ENCODE measurements around the gene NBPF11.
"Not testable (repeated sequence)": the region's sequence is repeated elsewhere in the genome, so short reads cannot be mapped to it uniquely, and the experiment has no call there.

Gene NBPF11, protein sequence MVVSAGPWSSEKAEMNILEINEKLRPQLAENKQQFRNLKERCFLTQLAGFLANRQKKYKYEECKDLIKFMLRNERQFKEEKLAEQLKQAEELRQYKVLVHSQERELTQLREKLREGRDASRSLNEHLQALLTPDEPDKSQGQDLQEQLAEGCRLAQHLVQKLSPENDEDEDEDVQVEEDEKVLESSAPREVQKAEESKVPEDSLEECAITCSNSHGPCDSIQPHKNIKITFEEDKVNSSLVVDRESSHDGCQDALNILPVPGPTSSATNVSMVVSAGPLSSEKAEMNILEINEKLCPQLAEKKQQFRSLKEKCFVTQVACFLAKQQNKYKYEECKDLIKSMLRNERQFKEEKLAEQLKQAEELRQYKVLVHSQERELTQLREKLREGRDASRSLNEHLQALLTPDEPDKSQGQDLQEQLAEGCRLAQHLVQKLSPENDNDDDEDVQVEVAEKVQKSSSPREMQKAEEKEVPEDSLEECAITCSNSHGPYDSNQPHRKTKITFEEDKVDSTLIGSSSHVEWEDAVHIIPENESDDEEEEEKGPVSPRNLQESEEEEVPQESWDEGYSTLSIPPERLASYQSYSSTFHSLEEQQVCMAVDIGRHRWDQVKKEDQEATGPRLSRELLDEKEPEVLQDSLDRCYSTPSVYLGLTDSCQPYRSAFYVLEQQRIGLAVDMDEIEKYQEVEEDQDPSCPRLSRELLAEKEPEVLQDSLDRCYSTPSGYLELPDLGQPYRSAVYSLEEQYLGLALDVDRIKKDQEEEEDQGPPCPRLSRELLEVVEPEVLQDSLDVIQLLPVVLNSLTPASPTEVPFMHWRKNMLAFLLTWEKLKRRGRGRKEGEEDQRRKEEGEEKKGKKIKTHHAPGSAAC

GRCh38 chr1:148151911-148152656 lies at the start of gene NBPF11:
TSS of gene NBPF11 (minus strand) at chr1:148152281. CDS start at chr1:148127003, 25,278 bp downstream.
- not testable (repeated sequence) for H3K9me3 Mint-ChIP-seq; H3K4me1 Mint-ChIP-seq (ENCODE audit: low read depth); H3K36me3 Mint-ChIP-seq (ENCODE audit: low read depth)
- Mint-ChIP-seq H3K27me3 (ENCODE audit: low read depth) (peaks cover 11% of the 10 kb centered on the region), H3K27ac (peak within 1 kb of the TSS; percentile 89), H3K4me3 (peak within 1 kb of the TSS; percentile 93)

GRCh38 chr1:148197396-148197795 lies 45.3 kb upstream of the NBPF11 start:
- not testable (repeated sequence) for H3K27ac Mint-ChIP-seq; H3K36me3 Mint-ChIP-seq (ENCODE audit: low read depth); H3K9me3 Mint-ChIP-seq; H3K4me3 Mint-ChIP-seq; H3K4me1 Mint-ChIP-seq (ENCODE audit: low read depth); H3K27me3 Mint-ChIP-seq (ENCODE audit: low read depth)

DNA sequence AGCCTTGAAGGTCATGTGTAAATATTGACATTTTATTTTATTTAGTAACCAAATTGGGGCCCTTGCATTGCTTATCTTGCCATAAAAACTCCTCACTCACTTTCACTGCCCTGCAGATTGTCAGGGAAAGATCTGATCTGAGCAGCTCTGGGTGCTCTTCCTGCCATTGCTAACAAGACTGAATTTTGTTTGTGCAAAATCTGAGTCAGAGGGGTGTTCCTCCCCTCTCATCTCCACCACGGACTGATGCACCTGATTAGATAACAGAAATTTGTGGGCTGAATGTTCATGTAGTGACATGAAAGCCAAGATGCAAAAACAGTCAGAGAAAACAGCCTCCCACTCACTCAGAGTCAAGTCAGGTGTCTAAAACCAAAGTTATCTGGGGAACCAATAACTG lies 44.9 kb upstream of the NBPF11 start:
- not testable (repeated sequence) for H3K4me3 Mint-ChIP-seq; H3K36me3 Mint-ChIP-seq (ENCODE audit: low read depth); H3K27me3 Mint-ChIP-seq (ENCODE audit: low read depth); H3K27ac Mint-ChIP-seq; H3K4me1 Mint-ChIP-seq (ENCODE audit: low read depth); H3K9me3 Mint-ChIP-seq

GRCh38 chr1:148195115-148195514 lies 43.0 kb upstream of the NBPF11 start:
- H3K9me3 Mint-ChIP-seq; H3K27me3 Mint-ChIP-seq (ENCODE audit: low read depth); H3K4me3 Mint-ChIP-seq; H3K27ac Mint-ChIP-seq; H3K36me3 Mint-ChIP-seq (ENCODE audit: low read depth); H3K4me1 Mint-ChIP-seq (ENCODE audit: low read depth): not testable (repeated sequence)

DNA sequence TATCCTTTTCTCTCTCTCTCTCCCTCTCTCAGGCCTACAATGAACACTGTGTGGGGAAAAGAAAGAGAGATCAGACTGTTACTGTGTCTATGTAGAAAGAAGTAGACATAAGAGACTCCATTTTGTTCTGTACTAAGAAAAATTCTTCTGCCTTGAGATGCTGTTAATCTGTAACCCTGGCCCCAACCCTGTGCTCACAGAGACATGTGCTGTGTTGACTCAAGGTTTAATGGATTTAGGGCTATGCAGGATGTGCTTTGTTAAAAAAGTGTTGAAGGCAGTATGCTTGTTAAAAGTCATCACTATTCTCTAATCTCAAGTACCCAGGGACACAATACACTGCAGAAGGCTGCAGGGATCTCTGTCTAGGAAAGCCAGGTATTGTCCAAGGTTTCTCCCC lies 36.7 kb upstream of the NBPF11 start:
- H3K27me3 Mint-ChIP-seq (ENCODE audit: low read depth); H3K27ac Mint-ChIP-seq; H3K4me1 Mint-ChIP-seq (ENCODE audit: low read depth): not testable (repeated sequence)

DNA sequence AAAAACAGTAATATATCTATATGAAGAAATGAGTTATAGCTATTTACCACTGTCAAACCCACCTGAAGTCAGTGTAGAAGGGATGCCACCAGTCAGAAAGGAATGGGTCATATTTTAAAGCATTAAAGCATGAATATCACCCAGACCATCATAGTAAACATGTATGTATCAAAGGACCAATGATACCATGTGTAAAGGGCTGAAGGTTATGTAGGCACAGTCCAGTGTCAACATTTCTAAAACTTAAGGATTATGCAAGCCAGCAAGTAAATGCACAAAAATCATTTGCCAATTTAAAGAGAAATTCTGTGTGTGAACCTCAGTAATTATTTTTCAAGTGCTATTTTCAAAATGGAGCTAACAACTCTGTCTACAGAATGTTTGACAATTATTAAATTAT lies 26.6 kb upstream of the NBPF11 start:
- not testable (repeated sequence) for H3K27me3 Mint-ChIP-seq (ENCODE audit: low read depth)

More for the DNA sequence above, 36.7 kb upstream of the NBPF11 start:
- H3K4me3 Mint-ChIP-seq; H3K36me3 Mint-ChIP-seq (ENCODE audit: low read depth); H3K9me3 Mint-ChIP-seq: not testable (repeated sequence)

DNA sequence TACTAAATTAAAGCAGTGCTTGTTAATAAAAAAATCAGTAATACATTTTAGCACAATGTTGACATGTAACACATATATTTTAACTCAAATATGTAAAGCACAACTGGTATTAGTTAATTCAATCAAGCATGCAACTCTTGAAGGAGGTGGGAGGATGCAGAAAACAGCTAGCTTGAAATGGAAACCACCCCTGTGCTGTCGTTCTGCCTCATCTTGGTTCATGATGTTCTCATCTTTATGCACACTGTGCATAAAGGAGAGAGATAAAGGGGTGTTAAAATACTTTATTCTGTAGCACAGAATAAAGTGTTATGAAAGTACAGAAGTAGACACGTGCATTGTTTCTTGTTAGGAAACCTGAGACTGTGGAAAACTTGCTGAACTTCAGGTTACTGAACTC lies 23.3 kb upstream of the NBPF11 start:
- not testable (repeated sequence) for H3K27ac Mint-ChIP-seq; H3K27me3 Mint-ChIP-seq (ENCODE audit: low read depth); H3K4me3 Mint-ChIP-seq; H3K36me3 Mint-ChIP-seq (ENCODE audit: low read depth); H3K4me1 Mint-ChIP-seq (ENCODE audit: low read depth); H3K9me3 Mint-ChIP-seq

More for the DNA sequence above, 26.6 kb upstream of the NBPF11 start:
- H3K4me1 Mint-ChIP-seq (ENCODE audit: low read depth); H3K4me3 Mint-ChIP-seq; H3K9me3 Mint-ChIP-seq; H3K36me3 Mint-ChIP-seq (ENCODE audit: low read depth); H3K27ac Mint-ChIP-seq: not testable (repeated sequence)

DNA sequence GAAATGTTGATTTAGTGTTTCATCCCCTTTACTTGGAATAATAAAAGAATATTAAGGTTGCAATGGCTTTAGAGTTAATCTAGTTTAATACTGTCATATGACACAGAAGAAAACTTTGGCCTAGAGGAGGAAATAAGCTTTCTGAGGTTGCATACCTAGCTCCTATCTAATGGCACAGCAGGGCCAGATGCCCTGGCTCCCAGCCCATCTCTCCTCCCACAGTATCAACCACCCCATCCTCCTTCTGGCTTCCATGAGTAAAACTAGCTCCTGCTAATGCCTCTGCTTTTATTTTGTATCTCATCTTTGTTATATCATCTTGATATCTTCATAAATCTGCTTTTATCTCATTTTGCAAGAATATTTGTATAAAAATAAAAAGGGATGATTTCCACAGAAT lies 19.9 kb upstream of the NBPF11 start:
- not testable (repeated sequence) for H3K36me3 Mint-ChIP-seq (ENCODE audit: low read depth); H3K4me3 Mint-ChIP-seq; H3K4me1 Mint-ChIP-seq (ENCODE audit: low read depth); H3K27ac Mint-ChIP-seq; H3K9me3 Mint-ChIP-seq; H3K27me3 Mint-ChIP-seq (ENCODE audit: low read depth)

- Mint-ChIP-seq H3K4me1 (ENCODE audit: low read depth) (no peaks in the 10 kb centered on the region), H3K27me3 (ENCODE audit: low read depth) (peaks cover 18% of the 10 kb centered on the region), H3K27ac (no peak overlapping the region), H3K4me3 (no peak overlapping the region), H3K36me3 (ENCODE audit: low read depth) (no peaks in the 10 kb centered on the region), H3K9me3 (no peaks in the 10 kb centered on the region)
Observed at GRCh38 chr1:148166558-148167492, 14.7 kb upstream of the NBPF11 start.

GRCh38 chr1:148162363-148162762 lies 10.3 kb upstream of the NBPF11 start:
- H3K36me3 Mint-ChIP-seq (ENCODE audit: low read depth): no peaks in the 10 kb centered on the region
- no peak overlapping the region for H3K4me3 Mint-ChIP-seq
- H3K27ac Mint-ChIP-seq: no peak overlapping the region
- H3K27me3 Mint-ChIP-seq (ENCODE audit: low read depth): peaks cover 30% of the 10 kb centered on the region
- peaks cover 5% of the 10 kb centered on the region for H3K4me1 Mint-ChIP-seq (ENCODE audit: low read depth)
- H3K9me3 Mint-ChIP-seq: no peaks in the 10 kb centered on the region

DNA sequence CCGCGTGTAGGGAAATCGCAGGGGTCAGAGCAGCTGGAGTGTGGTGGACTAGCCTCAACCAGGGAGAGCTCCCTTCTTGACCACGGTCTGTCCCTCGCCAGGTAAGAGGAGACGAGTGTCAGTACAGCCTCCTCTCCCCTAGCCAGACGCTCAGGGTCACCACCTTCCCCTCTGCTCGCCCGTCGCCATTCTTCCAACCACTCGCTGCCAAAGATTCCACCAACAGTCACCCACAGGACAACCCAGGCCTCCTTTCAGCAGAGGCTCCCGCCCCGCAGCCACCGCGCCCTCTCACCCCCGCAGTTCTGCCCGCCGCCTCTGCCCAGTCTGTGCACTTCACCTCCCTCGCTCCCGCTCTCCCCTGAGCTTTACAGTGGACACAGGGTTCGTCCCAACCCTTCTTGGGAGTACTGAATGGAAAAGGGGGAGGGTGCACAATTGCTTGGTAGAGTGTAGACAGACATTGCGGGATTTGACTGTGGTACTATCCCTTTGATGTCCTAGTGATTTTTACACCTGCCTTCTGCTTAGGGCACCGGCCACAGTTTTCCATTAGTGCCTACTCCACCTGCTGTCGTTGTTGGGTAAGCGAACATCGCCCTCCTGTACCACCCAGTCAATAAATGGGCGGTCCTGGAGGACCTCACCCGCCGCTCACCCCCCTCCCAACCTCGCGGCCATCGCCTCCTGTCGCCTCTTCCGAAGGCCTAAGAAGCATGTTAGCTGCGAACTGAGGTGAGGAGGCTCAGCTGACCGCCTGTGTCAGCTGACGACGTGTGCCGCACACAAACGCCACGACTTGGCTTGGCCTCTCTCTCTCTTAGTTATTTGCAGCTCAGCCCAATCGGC lies 9.2 kb upstream of the NBPF11 start:
- peaks cover 5% of the 10 kb centered on the region for H3K4me1 Mint-ChIP-seq (ENCODE audit: low read depth)
- H3K9me3 Mint-ChIP-seq: no peaks in the 10 kb centered on the region
- H3K27me3 Mint-ChIP-seq (ENCODE audit: low read depth): peaks cover 25% of the 10 kb centered on the region
- H3K4me3 Mint-ChIP-seq: no peak overlapping the region
- no peak overlapping the region for H3K27ac Mint-ChIP-seq
- no peaks in the 10 kb centered on the region for H3K36me3 Mint-ChIP-seq (ENCODE audit: low read depth)

DNA sequence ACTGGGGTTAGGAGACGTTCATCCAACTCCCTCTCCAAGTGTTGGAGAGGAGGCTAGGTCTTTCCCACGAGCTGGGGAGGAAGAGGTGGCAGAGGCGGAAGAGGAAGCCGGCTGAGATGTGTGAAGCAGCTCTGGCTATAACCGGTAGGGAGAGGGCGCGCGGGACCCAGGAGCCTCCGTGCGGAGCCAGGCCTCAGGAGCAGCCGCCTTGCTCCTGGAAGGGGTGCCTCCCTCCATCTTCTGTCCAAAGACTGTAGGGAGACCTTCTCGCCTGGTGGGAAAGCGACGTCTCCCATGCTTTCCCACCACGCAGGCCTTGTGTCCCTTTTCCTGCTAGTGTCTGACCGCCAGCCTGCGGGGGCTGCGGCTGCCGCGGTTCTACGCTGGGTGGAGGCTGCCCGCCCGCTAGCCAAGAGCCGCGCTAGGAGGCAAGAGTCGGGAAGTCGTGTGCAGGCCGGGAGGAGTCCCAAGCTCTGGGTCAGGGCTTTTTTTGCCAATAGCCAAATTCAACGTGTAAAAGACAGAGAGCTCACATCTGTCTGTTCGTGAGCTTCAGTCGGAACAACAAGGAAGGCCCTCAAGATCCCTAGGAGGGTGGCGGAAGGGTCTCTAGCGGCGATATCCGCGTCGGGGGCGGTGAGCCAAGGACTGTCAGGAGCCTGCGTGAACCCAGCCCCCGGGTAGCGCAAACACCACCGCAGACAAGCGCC lies 8.4 kb upstream of the NBPF11 start:
- Mint-ChIP-seq H3K4me1 (ENCODE audit: low read depth) (peaks cover 7% of the 10 kb centered on the region), H3K27ac (no peak overlapping the region), H3K4me3 (no peak overlapping the region), H3K9me3 (no peaks in the 10 kb centered on the region), H3K27me3 (ENCODE audit: low read depth) (peaks cover 33% of the 10 kb centered on the region), H3K36me3 (ENCODE audit: low read depth) (no peaks in the 10 kb centered on the region)

DNA sequence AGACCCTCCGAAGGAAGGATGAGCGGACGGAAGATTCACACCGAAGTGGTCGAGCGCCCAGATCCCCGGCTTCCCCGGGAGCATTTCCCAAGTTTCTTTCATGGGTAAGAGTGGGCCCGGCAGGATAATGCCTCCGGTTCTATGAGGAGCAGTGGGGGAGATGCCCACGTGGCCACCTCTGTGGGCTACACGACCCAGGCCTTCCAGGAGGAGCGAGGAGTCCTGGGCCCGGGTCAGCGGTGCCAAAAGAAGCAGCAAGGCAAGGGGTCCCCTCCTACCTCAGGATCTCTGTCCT lies 7.9 kb upstream of the NBPF11 start:
- Mint-ChIP-seq H3K27ac (no peak overlapping the region), H3K9me3 (no peaks in the 10 kb centered on the region), H3K27me3 (ENCODE audit: low read depth) (peaks cover 35% of the 10 kb centered on the region)

More for the DNA sequence above, 7.9 kb upstream of the NBPF11 start:
- no peaks in the 10 kb centered on the region for H3K36me3 Mint-ChIP-seq (ENCODE audit: low read depth)
- H3K4me1 Mint-ChIP-seq (ENCODE audit: low read depth): peaks cover 7% of the 10 kb centered on the region
- no peak overlapping the region for H3K4me3 Mint-ChIP-seq

Measured in T-helper 1 cell treated with Interleukin-12 subunit alpha and Interleukin-12 subunit beta and Interleukin-4 antibody, amounts not matched to agents 30 μg/mL and 1 μg/mL, for 36 hours (primary cell).